ENCODE results near the gene CNTNAP5.

The CNTNAP5 gene

GRCh38 chr2:124633812-124634211 lies 608.7 kb downstream of the CNTNAP5 start:
- Histone ChIP-seq H3K4me1 (ENCODE audit: control insufficient read depth in 1 of 2, insufficient read depth in 2 of 2, low read length in 2 of 2) (no peaks in the 10 kb centered on the region), H3K79me2 (ENCODE audit: control insufficient read depth, insufficient read depth, low read length, poor library complexity) (no peaks in the 10 kb centered on the region), H3K9ac (ENCODE audit: low read length) (no peak overlapping the region), H2AFZ (ENCODE audit: insufficient read depth, low read length, poor library complexity) (no peak overlapping the region), H3K27ac (ENCODE audit: low read depth, low read length) (no peak overlapping the region), H4K8ac (ENCODE audit: low read depth, low read length) (no peak overlapping the region), H3K18ac (ENCODE audit: low read length) (no peak overlapping the region), H3K4me2 (ENCODE audit: low read length) (no peak overlapping the region), H2BK5ac (ENCODE audit: low read depth, low read length, poor library complexity) (no peak overlapping the region), H3K9me3 (ENCODE audit: insufficient read depth, low read depth, low read length) (peaks cover 5% of the 10 kb centered on the region), H2BK120ac (ENCODE audit: insufficient read depth, low read length, poor library complexity) (no peak overlapping the region), H2BK12ac (ENCODE audit: low read length) (no peak overlapping the region), H3K36me3 (ENCODE audit: control insufficient read depth in 1 of 2, insufficient read depth in 2 of 2, low read length in 2 of 2) (no peaks in the 10 kb centered on the region), H3K4me3 (ENCODE audit: low read depth, low read length) (no peak overlapping the region), H3K27me3 (ENCODE audit: insufficient read depth, low read length) (no peaks in the 10 kb centered on the region), H4K91ac (ENCODE audit: low read depth, low read length) (no peak overlapping the region), H4K12ac (ENCODE audit: low read depth, low read length) (no peak overlapping the region), H3K79me1 (ENCODE audit: low read length) (no peaks in the 10 kb centered on the region), H2AK5ac (ENCODE audit: low read length) (no peak overlapping the region), H3K23ac (ENCODE audit: low read length) (no peak overlapping the region), H3K4ac (ENCODE audit: low read depth, low read length) (no peak overlapping the region), H3K14ac (ENCODE audit: low read length) (no peak overlapping the region)
- no peak for DNase-seq
- no CpG with 5 or more reads among the region's 2 CpGs for WGBS (ENCODE audit: extremely low coverage, insufficient coverage, insufficient read length)

DNA sequence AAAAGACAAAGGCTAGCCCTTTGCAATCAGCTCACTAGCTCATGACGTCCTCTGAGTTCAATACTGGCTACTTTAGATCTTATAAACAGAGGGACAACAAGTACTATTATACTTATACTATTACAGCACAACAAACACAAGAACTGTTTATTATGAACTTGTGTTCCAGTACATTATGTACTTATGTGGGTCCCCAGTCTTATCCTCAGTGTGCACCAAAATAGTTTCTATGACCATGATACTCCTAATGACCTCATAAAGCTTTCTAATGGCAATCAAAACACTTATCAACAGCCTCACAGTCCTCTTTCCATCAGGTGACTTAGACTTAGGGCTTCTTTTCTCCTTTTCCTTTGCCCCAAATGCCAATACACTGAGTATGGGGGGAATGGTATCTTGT lies 614.4 kb downstream of the CNTNAP5 start:
- no peak overlapping the region for H2AK5ac ChIP-seq (ENCODE audit: low read length)
- no peak overlapping the region for H3K18ac ChIP-seq (ENCODE audit: low read length)
- no peaks in the 10 kb centered on the region for H3K4me1 ChIP-seq (ENCODE audit: control insufficient read depth in 1 of 2, insufficient read depth in 2 of 2, low read length in 2 of 2)
- H3K4ac ChIP-seq (ENCODE audit: low read depth, low read length), result no peak overlapping the region
- H4K12ac ChIP-seq (ENCODE audit: low read depth, low read length), result no peak overlapping the region
- no CpG with 5 or more reads among the region's 1 CpG for WGBS (ENCODE audit: extremely low coverage, insufficient coverage, insufficient read length)
- H3K9me3 ChIP-seq (ENCODE audit: insufficient read depth, low read depth, low read length), result no peaks in the 10 kb centered on the region
- no peak overlapping the region for H2BK120ac ChIP-seq (ENCODE audit: insufficient read depth, low read length, poor library complexity)
- no peak overlapping the region for H3K4me2 ChIP-seq (ENCODE audit: low read length)
- no peak overlapping the region for H4K91ac ChIP-seq (ENCODE audit: low read depth, low read length)
- no peak overlapping the region for H4K8ac ChIP-seq (ENCODE audit: low read depth, low read length)
- no peaks in the 10 kb centered on the region for H3K27me3 ChIP-seq (ENCODE audit: insufficient read depth, low read length)
- H3K23ac ChIP-seq (ENCODE audit: low read length), result no peak overlapping the region
- H2BK12ac ChIP-seq (ENCODE audit: low read length), result no peak overlapping the region
- no peaks in the 10 kb centered on the region for H3K79me2 ChIP-seq (ENCODE audit: control insufficient read depth, insufficient read depth, low read length, poor library complexity)
- no peak overlapping the region for H3K9ac ChIP-seq (ENCODE audit: low read length)
- H3K36me3 ChIP-seq (ENCODE audit: control insufficient read depth in 1 of 2, insufficient read depth in 2 of 2, low read length in 2 of 2), result no peaks in the 10 kb centered on the region
- H2BK5ac ChIP-seq (ENCODE audit: low read depth, low read length, poor library complexity), result no peak overlapping the region
- DNase-seq, result no peak
- H3K14ac ChIP-seq (ENCODE audit: low read length), result no peak overlapping the region
- no peaks in the 10 kb centered on the region for H3K79me1 ChIP-seq (ENCODE audit: low read length)
- no peak overlapping the region for H3K4me3 ChIP-seq (ENCODE audit: low read depth, low read length)
- H2AFZ ChIP-seq (ENCODE audit: insufficient read depth, low read length, poor library complexity), result no peak overlapping the region
- H3K27ac ChIP-seq (ENCODE audit: low read depth, low read length), result no peak overlapping the region

GRCh38 chr2:124640221-124640750 lies 615.2 kb downstream of the CNTNAP5 start:
- H3K9me3 ChIP-seq (ENCODE audit: insufficient read depth, low read depth, low read length), result no peaks in the 10 kb centered on the region
- no peak overlapping the region for H3K14ac ChIP-seq (ENCODE audit: low read length)
- no peak overlapping the region for H4K91ac ChIP-seq (ENCODE audit: low read depth, low read length)
- H3K18ac ChIP-seq (ENCODE audit: low read length), result no peak overlapping the region
- no peaks in the 10 kb centered on the region for H3K79me1 ChIP-seq (ENCODE audit: low read length)
- H3K27ac ChIP-seq (ENCODE audit: low read depth, low read length), result no peak overlapping the region
- no peak overlapping the region for H2BK120ac ChIP-seq (ENCODE audit: insufficient read depth, low read length, poor library complexity)
- no peak overlapping the region for H3K4ac ChIP-seq (ENCODE audit: low read depth, low read length)
- no peaks in the 10 kb centered on the region for H3K36me3 ChIP-seq (ENCODE audit: control insufficient read depth in 1 of 2, insufficient read depth in 2 of 2, low read length in 2 of 2)
- WGBS (ENCODE audit: extremely low coverage, insufficient coverage, insufficient read length), result no CpG with 5 or more reads among the region's 15 CpGs
- no peak overlapping the region for H3K9ac ChIP-seq (ENCODE audit: low read length)
- DNase-seq, result no peak
- no peaks in the 10 kb centered on the region for H3K79me2 ChIP-seq (ENCODE audit: control insufficient read depth, insufficient read depth, low read length, poor library complexity)
- H2AFZ ChIP-seq (ENCODE audit: insufficient read depth, low read length, poor library complexity), result no peak overlapping the region
- H2BK12ac ChIP-seq (ENCODE audit: low read length), result no peak overlapping the region
- no peak overlapping the region for H4K8ac ChIP-seq (ENCODE audit: low read depth, low read length)
- H3K4me2 ChIP-seq (ENCODE audit: low read length), result no peak overlapping the region
- no peak overlapping the region for H2BK5ac ChIP-seq (ENCODE audit: low read depth, low read length, poor library complexity)
- H2AK5ac ChIP-seq (ENCODE audit: low read length), result no peak overlapping the region
- no peak overlapping the region for H3K23ac ChIP-seq (ENCODE audit: low read length)
- no peak overlapping the region for H3K4me3 ChIP-seq (ENCODE audit: low read depth, low read length)
- H4K12ac ChIP-seq (ENCODE audit: low read depth, low read length), result no peak overlapping the region
- H3K27me3 ChIP-seq (ENCODE audit: insufficient read depth, low read length), result no peaks in the 10 kb centered on the region
- H3K4me1 ChIP-seq (ENCODE audit: control insufficient read depth in 1 of 2, insufficient read depth in 2 of 2, low read length in 2 of 2), result no peaks in the 10 kb centered on the region

DNA sequence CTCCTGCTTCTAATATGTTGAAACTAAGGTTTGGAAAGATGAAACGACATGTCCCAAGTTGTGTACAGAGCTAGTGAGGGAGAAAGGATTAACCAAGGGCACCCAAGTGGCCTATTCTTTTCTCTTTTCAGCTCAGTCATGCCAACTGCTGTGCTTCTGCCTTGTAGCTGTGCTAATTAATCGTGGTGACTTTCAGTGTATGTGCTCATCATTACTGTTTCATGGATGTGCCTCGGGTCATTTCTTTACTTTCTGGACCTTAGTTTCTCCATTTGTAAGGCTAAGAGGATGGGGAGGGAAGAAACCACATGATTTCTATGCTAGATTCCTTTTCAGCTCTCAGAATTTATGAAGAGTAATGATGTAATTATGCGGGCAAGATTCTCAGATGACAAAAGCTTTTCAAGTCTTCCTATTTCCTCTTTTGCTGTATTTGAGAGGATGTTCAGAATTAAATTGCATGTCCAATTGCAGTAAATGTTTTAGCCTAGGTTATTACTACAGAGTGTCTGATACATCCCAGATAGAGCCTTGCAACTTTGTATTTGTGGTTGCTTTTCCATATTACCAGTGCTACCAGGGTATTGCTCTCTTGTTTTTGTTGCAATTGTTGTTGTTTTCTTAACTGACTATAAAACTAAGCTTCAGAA lies 621.2 kb downstream of the CNTNAP5 start:
- H4K12ac ChIP-seq (ENCODE audit: low read depth, low read length), result no peak overlapping the region
- no CpG with 5 or more reads among the region's 4 CpGs for WGBS (ENCODE audit: extremely low coverage, insufficient coverage, insufficient read length)
- H3K27ac ChIP-seq (ENCODE audit: low read depth, low read length), result no peak overlapping the region
- no peak overlapping the region for H3K4me2 ChIP-seq (ENCODE audit: low read length)
- H3K4me3 ChIP-seq (ENCODE audit: low read depth, low read length), result no peak overlapping the region
- no peak overlapping the region for H3K9ac ChIP-seq (ENCODE audit: low read length)
- no peaks in the 10 kb centered on the region for H3K4me1 ChIP-seq (ENCODE audit: control insufficient read depth in 1 of 2, insufficient read depth in 2 of 2, low read length in 2 of 2)
- no peak overlapping the region for H3K4ac ChIP-seq (ENCODE audit: low read depth, low read length)
- H3K79me1 ChIP-seq (ENCODE audit: low read length), result no peaks in the 10 kb centered on the region
- no peak overlapping the region for H2BK120ac ChIP-seq (ENCODE audit: insufficient read depth, low read length, poor library complexity)
- no peaks in the 10 kb centered on the region for H3K36me3 ChIP-seq (ENCODE audit: control insufficient read depth in 1 of 2, insufficient read depth in 2 of 2, low read length in 2 of 2)
- H2AK5ac ChIP-seq (ENCODE audit: low read length), result no peak overlapping the region
- H3K23ac ChIP-seq (ENCODE audit: low read length), result no peak overlapping the region
- H3K27me3 ChIP-seq (ENCODE audit: insufficient read depth, low read length), result no peaks in the 10 kb centered on the region
- DNase-seq, result no peak
- no peak overlapping the region for H2BK5ac ChIP-seq (ENCODE audit: low read depth, low read length, poor library complexity)
- no peak overlapping the region for H2BK12ac ChIP-seq (ENCODE audit: low read length)
- no peaks in the 10 kb centered on the region for H3K9me3 ChIP-seq (ENCODE audit: insufficient read depth, low read depth, low read length)
- no peak overlapping the region for H4K8ac ChIP-seq (ENCODE audit: low read depth, low read length)
- no peak overlapping the region for H3K14ac ChIP-seq (ENCODE audit: low read length)
- H4K91ac ChIP-seq (ENCODE audit: low read depth, low read length), result no peak overlapping the region
- H2AFZ ChIP-seq (ENCODE audit: insufficient read depth, low read length, poor library complexity), result no peak overlapping the region
- no peaks in the 10 kb centered on the region for H3K79me2 ChIP-seq (ENCODE audit: control insufficient read depth, insufficient read depth, low read length, poor library complexity)
- H3K18ac ChIP-seq (ENCODE audit: low read length), result no peak overlapping the region
